Heart left ventricle (tissue), 16 donors: ENCODE data around the gene PPP1R14B. TPM values are rescaled to one million over a fixed set of nuclear protein-coding genes. Genes with fewer than 3 reads are reported as not detected.
"Not testable (repeated sequence)": the region's sequence is repeated elsewhere in the genome, so short reads cannot be mapped to it uniquely, and the experiment has no call there.

ENCODE experiments used
- ATAC-seq, 4 donors: fragments of 200-7000 bp; cut with Tn5 transposase; one replicate each; pipeline ENCODE4 v1.9.1; 2020 to 2022; ENCODE audit warnings: moderate library complexity in 4 of 4, mild to moderate bottlenecking in 3 of 4, moderate number of reproducible peaks in 1 of 4
- DNase-seq, 5 donors: peaks; one replicate each; pipeline ENCODE4 v3.0.0-alpha.2; 2020
- H3K27ac ChIP-seq, 12 donors: fragments of 200-600 bp; sonication (generic) in 4 of 12; one replicate each; pipeline versions ENCODE4 v1.5.0 to v1.8.0; 2016 to 2022; ENCODE audit warnings: mild to moderate bottlenecking in 2 of 12
- H3K27me3 ChIP-seq, 9 donors: fragments of 200-600 bp; sonication (generic) in 2 of 9; one replicate each; pipeline versions ENCODE4 v1.5.1 to v1.8.0; 2016 to 2022; ENCODE audit warnings: mild to moderate bottlenecking in 3 of 9
- H3K36me3 ChIP-seq, 9 donors: fragments of 200-600 bp; sonication (generic) in 2 of 9; one replicate each; pipeline versions ENCODE4 v1.5.0 to v1.8.0; 2018 to 2022; ENCODE audit warnings: mild to moderate bottlenecking in 2 of 9
- H3K4me1 ChIP-seq, 12 donors: fragments of 200-600 bp; sonication (generic) in 4 of 12; one replicate each; pipeline versions ENCODE4 v1.5.0 to v1.8.0; 2016 to 2022; ENCODE audit warnings: mild to moderate bottlenecking in 3 of 12
- H3K4me3 ChIP-seq, 12 donors: fragments of 200-600 bp; sonication (generic) in 4 of 12; one replicate each; pipeline versions ENCODE4 v1.5.0 to v1.8.0; 2017 to 2022; ENCODE audit warnings: mild to moderate bottlenecking in 9 of 12, moderate library complexity in 4 of 12
- H3K9me3 ChIP-seq, 12 donors: fragments of 200-600 bp; sonication (generic) in 4 of 12; one replicate each; pipeline versions ENCODE4 v1.5.0 to v1.8.0; 2016 to 2022; ENCODE audit warnings: mild to moderate bottlenecking in 1 of 12
- POLR2A ChIP-seq, 2 donors: fragments of 450-650 bp; IDR thresholded peaks; one replicate each; pipeline ENCODE4 v1.6.1; 2017; ENCODE audit warnings: antibody characterized with exemption in 2 of 2, mild to moderate bottlenecking in 2 of 2, moderate library complexity in 2 of 2
- WGBS, 4 donors: extraction: QIAGEN DNeasy Blood & Tissue Kit in 2 of 4; methylation state at CpG; one replicate each; pipeline versions ENCODE4 v1.1.5 to v1.1.7; 2013 to 2018; 5-methylcytosine and 5-hydroxymethylcytosine counted together
- intact Hi-C, 10 donors: fragments of 100-400 bp; cut with DNase I; formaldehyde crosslinking; loops; one replicate each; pipeline versions ENCODE4 v1.11.1 to v1.14.2; 2022
- polyA plus RNA-seq, 2 donors: library from polyadenylated mRNA; stranded (reverse); fragments of 200-250 nt; gene quantifications; one replicate each; pipeline ENCODE4 v1.2.3, GENCODE V29; 2013
- total RNA-seq, 9 donors: library from RNA; depleted of rRNA in 2 of 9; stranded (reverse); fragments of >200 nt in 2 of 9; fragmentation: NEBNext Ultra II Directional in 3 of 9; extraction: Animal tissue kit (Norgen Biotek cat#: 25700) in 3 of 9; gene quantifications; one replicate each; pipeline versions ENCODE4 v1.1.0 to v1.2.4, GENCODE V29; 2016 to 2023
- TF ChIP-seq, protein P1 (sequence below), 12 donors: fragments of 200-600 bp; sonication (generic) in 4 of 12; IDR thresholded peaks; one replicate each; pipeline versions ENCODE4 v1.5.0 to v1.8.0; 2018 to 2022; ENCODE audit warnings: antibody characterized with exemption in 12 of 12, mild to moderate bottlenecking in 5 of 12
- donor health status: ischemic (EF 13 %, LVEDD 7.1; RV severe dilation, severe dysfunction).
- donor health status: healthy with polysubstance abuse.
- donor health status: DM: no; HTN: yes; CAD: no.
- donor health status: DM: no; HTN: no; CAD: no.
- donor health status: ischemic (EF 25% LVEDD 6.9; RV normal size, moderate dysfunction).
- donor health status: ischemic (EF 25% LVEDD 5.7; RV mildly dilated, moderate dysfunction).
- donor health status: healthy.
- donor health status: DM: yes; HTN: yes; CAD: no.
- donor health status: ischemic (EF 35%, LVEDD 5.7; RV mildly dilated, moderate dysfunction).
- donor health status: nonischemic (EF 11% LVEDD 7.7; RV severe dilation, severe dysfunction).
- donor health status: DM: yes; HTN: yes; CAD: no.
- donor health status: PGD.
- donor health status: ischemic (EF 29% LVEDD 5.4; RV normal size, mild dysfunction).
- donor health status: nonischemic (EF 23%, LVEDD 6.1; RV moderate dilation, normal function).

The PPP1R14B gene
- total and polyA plus RNA-seq, 11 donors: 69.6 to 244 (median 108) TPM

- TF ChIP-seq, protein P1, sequence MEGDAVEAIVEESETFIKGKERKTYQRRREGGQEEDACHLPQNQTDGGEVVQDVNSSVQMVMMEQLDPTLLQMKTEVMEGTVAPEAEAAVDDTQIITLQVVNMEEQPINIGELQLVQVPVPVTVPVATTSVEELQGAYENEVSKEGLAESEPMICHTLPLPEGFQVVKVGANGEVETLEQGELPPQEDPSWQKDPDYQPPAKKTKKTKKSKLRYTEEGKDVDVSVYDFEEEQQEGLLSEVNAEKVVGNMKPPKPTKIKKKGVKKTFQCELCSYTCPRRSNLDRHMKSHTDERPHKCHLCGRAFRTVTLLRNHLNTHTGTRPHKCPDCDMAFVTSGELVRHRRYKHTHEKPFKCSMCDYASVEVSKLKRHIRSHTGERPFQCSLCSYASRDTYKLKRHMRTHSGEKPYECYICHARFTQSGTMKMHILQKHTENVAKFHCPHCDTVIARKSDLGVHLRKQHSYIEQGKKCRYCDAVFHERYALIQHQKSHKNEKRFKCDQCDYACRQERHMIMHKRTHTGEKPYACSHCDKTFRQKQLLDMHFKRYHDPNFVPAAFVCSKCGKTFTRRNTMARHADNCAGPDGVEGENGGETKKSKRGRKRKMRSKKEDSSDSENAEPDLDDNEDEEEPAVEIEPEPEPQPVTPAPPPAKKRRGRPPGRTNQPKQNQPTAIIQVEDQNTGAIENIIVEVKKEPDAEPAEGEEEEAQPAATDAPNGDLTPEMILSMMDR (IDR thresholded peaks at IDR 0.05): no peak
- no peak for TF ChIP-seq POLR2A (IDR thresholded peaks at IDR 0.05)
- intact Hi-C loops: no loop called here
- H3K9me3 ChIP-seq: no peaks in the 10 kb centered on the region
- no peaks in the 10 kb centered on the region for H3K27me3 ChIP-seq
- peaks cover 5 to 67% (median 41%) of the 10 kb centered on the region in 12 donors for H3K4me1 ChIP-seq
- 89 to 96% (median 96%) methylated on average over 4 of the region's 4 CpGs for WGBS, 4 donors
- DNase-seq: no peak
- H3K27ac ChIP-seq: no peak overlapping the region
- ATAC-seq: no peak
- H3K36me3 ChIP-seq: peaks cover 0 to 4% (median under 1%) of the 10 kb centered on the region in 9 donors
- no peak overlapping the region for H3K4me3 ChIP-seq
Observed at GRCh38 chr11:64249038-64249437, 2.3 kb upstream of the PPP1R14B start.

DNA sequence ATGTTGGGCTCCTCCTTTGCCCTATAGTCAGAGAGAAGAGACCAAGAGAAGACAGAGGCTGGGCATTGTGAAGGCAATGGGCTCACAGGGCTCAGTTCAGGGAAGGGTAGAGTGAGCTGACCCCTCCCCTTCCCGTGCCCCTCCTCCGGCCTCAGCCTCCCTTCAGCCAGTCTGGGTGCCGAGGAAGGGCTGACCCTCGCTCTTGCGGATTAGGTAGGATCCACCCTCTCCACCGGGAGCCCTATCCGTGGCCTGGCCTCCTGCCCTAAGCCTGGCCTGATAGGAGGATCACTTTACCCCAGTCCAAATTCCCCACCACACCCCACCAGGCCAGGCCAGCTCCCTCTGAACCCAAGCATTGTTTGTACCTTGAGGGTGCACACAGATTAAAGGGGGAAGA lies 1.8 kb upstream of the PPP1R14B start:
- no peak for ATAC-seq
- Histone ChIP-seq H3K4me3 (no peak overlapping the region), H3K4me1 (peaks cover 5 to 66% (median 40%) of the 10 kb centered on the region in 12 donors), H3K27ac (no peak overlapping the region), H3K9me3 (no peaks in the 10 kb centered on the region), H3K27me3 (no peaks in the 10 kb centered on the region), H3K36me3 (peaks cover 0 to 8% (median 5%) of the 10 kb centered on the region in 9 donors)
- no peak for DNase-seq
- intact Hi-C loops: no loop called here
- whole genome bisulfite sequencing, 4 donors: 76 to 96% (median 81%) methylated on average over 7 of the region's 7 CpGs
- TF ChIP-seq, protein P1 (IDR thresholded peaks at IDR 0.05): no peak
- no peak for TF ChIP-seq POLR2A (IDR thresholded peaks at IDR 0.05)

DNA sequence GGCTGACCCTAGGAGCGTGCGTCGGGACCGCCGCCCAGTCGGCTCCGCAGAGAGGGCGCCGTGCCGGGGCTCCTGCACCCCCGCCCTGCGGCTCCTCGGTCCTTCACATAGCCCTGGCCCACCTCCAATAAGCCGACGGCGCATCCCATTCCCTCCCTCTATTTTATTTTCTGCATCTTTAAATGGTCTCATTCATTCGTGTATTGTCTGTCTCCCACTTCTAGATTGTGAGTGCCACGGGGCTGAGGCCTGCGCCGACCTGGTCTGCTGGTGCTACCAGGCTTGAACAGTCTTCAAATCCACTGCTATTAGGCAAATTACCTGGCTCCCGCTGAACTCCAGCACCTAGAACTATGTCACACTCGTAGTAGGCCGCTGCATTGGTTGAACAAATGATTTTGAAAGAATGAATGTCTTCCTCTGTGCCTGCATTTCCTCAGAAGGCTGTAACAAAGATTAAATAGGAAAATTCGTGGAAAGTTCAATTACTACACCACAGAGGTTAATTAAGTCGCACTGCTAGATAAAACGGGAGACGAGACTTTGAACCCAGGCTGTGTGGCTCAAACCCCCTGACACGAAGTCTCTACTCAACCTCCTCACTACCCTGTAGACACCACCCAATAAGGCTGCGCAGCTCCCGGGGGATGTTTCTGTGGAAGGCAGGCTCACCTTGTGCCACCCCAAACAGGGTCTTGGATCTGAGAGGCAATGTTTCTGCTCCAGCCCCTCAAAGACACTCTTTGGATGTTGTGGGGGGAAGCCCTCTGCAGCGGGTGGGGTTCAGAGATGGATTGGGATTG lies 1.2 kb upstream of the PPP1R14B start:
- Histone ChIP-seq H3K27me3 (no peaks in the 10 kb centered on the region), H3K27ac (peak overlapping the region; percentile 37 to 96 (median 92)), H3K4me3 (peak overlapping the region; percentile 49 to 90 (median 72)), H3K9me3 (no peaks in the 10 kb centered on the region), H3K4me1 (peaks cover 5 to 65% (median 37%) of the 10 kb centered on the region in 12 donors), H3K36me3 (peaks cover 0 to 15% (median 8%) of the 10 kb centered on the region in 9 donors)
- TF ChIP-seq POLR2A (IDR thresholded peaks at IDR 0.05): no peak
- TF ChIP-seq, protein P1 (IDR thresholded peaks at IDR 0.05): no peak
- 35 to 42% (median 36%) methylated on average over 31 of the region's 31 CpGs for WGBS, 4 donors
- intact Hi-C loops: loop anchor here in 2 of 10 donors (2.0 kb wide), 2 partner anchors 21 to 57 kb away; partner anchors contain the start of gene ESRRA (in 2 of the 2)
- DNase-seq (no peak), ATAC-seq (peak in 2 of 4 donors; percentile 0 to 1)

DNA sequence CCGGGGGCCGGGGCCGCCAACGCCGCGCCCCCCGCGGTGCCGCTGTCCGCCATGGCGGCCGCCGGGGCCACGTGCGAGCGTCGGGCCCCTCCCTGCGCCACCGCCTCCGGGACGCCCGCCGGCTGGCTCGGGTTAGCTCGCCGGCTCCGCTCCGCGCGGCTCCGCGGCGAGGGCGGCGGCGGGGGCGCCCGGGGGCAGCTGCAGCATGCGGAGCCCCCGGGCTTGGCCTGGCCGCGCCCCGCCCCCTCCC lies 197 bp downstream of the PPP1R14B start:
- intact Hi-C loops: loop anchor here in 2 of 10 donors (2.0 kb wide), 2 partner anchors 22 to 58 kb away; partner anchors contain the start of gene ESRRA (in 2 of the 2)
- TF ChIP-seq, protein P1 (IDR thresholded peaks at IDR 0.05): peak in 1 of 12 donors; percentile 10
- H3K4me1 ChIP-seq: peaks cover 5 to 65% (median 35%) of the 10 kb centered on the region in 12 donors
- ATAC-seq, H3K27me3 ChIP-seq, H3K9me3 ChIP-seq, DNase-seq: not testable (repeated sequence)
- peak overlapping the region; percentile 49 to 96 (median 89) for H3K27ac ChIP-seq
- 0 to 2% (median 1%) methylated on average over 4 to 43 of the region's 43 CpGs for WGBS, 4 donors
- peaks cover 0 to 15% (median 8%) of the 10 kb centered on the region in 9 donors for H3K36me3 ChIP-seq
- peak overlapping the region; percentile 25 to 90 (median 72) for H3K4me3 ChIP-seq
